SU-DHL-6 (cell line): Measurements from ENCODE around the gene ERLIN1.

Experiments used
- H2AFZ ChIP-seq: fragments of 200-600 bp; sonication (generic); 2 replicates; pipeline ENCODE4 v1.6.1; 2014; ENCODE audit warnings: low read depth, mild to moderate bottlenecking, moderate library complexity, mixed read lengths, antibody characterized with exemption, low read length; ENCODE audit not compliant: severe bottlenecking
- H3F3A ChIP-seq: fragments of 200-600 bp; shearing (Covaris generic); 2 replicates; pipeline ENCODE4 v1.6.0; 2016; ENCODE audit warnings: antibody characterized with exemption, mild to moderate bottlenecking; ENCODE audit not compliant: insufficient read depth
- H3K27ac ChIP-seq: fragments of 200-600 bp; sonication (generic); 2 replicates; pipeline ENCODE4 v1.5.1; 2016; ENCODE audit warnings: low read depth, mild to moderate bottlenecking, low read length, moderate library complexity, mixed read lengths
- H3K27me3 ChIP-seq: fragments of 200-600 bp; sonication (generic), shearing (Covaris generic); 2 replicates; pipeline ENCODE4 v1.6.0; 2014; ENCODE audit warnings: mild to moderate bottlenecking, low read length
- H3K36me3 ChIP-seq: fragments of 200-600 bp; sonication (generic); 2 replicates; pipeline ENCODE4 v1.6.1; 2014; ENCODE audit warnings: mild to moderate bottlenecking, low read length, mixed read lengths
- H3K4me2 ChIP-seq: fragments of 300-600, 200-600 bp; shearing (Covaris generic), sonication (generic); 2 replicates; pipeline ENCODE4 v1.6.0; 2014; ENCODE audit warnings: low read length, low read depth, mild to moderate bottlenecking; ENCODE audit not compliant: poor library complexity, severe bottlenecking
- H3K4me3 ChIP-seq: fragments of 200-600 bp; sonication (generic); 2 replicates; pipeline ENCODE4 v1.5.1; 2014; ENCODE audit warnings: antibody characterized with exemption, low read length, mild to moderate bottlenecking, mixed read lengths; ENCODE audit not compliant: insufficient read depth, poor library complexity, severe bottlenecking
- H3K79me2 ChIP-seq: fragments of 200-600 bp; sonication (generic); 2 replicates; pipeline ENCODE4 v1.6.1; 2014; ENCODE audit warnings: mild to moderate bottlenecking, low read length, moderate library complexity; ENCODE audit not compliant: insufficient read depth
- H3K9ac ChIP-seq: fragments of 200-600 bp; sonication (generic); 2 replicates; pipeline ENCODE4 v1.7.0; 2014; ENCODE audit warnings: mild to moderate bottlenecking, low read length
- H3K9me2 ChIP-seq: fragments of 200-600 bp; sonication (generic); replicated peaks from 2 replicates; pipeline ENCODE4 v1.6.1; 2014; ENCODE audit warnings: low read length; ENCODE audit not compliant: insufficient read depth
- H3K9me3 ChIP-seq: fragments of 200-600 bp; sonication (generic); 2 replicates; pipeline ENCODE4 v1.6.1; 2014; ENCODE audit warnings: low read length, mixed read lengths; ENCODE audit not compliant: insufficient read depth
- H4K20me1 ChIP-seq: fragments of 200-600 bp; sonication (generic); 2 replicates; pipeline ENCODE4 v1.6.1; 2014; ENCODE audit warnings: low read depth, mild to moderate bottlenecking, antibody characterized with exemption, low read length, moderate library complexity, mixed read lengths
- CTCF ChIP-seq: fragments of 200-600 bp; sonication (generic); IDR thresholded peaks from one replicate; pipeline ENCODE4 v1.5.1; 2017; ENCODE audit warnings: antibody characterized with exemption, mild to moderate bottlenecking, low read length, moderate library complexity; ENCODE audit not compliant: insufficient read depth, poor library complexity, severe bottlenecking
- EZH2phosphoT487 ChIP-seq: fragments of 200-600 bp; sonication (generic), shearing (Covaris generic); conservative IDR thresholded peaks from 2 replicates; pipeline ENCODE4 v1.6.1; 2018; ENCODE audit warnings: mild to moderate bottlenecking, antibody characterized with exemption, low read length, moderate library complexity, mixed read lengths

The ERLIN1 gene

GRCh38 chr10:100158044-100158805, 27.6 kb downstream of the ERLIN1 start:
- peaks cover 68% of the 10 kb centered on the region for H3K36me3 ChIP-seq
- H3F3A ChIP-seq = no peaks in the 10 kb centered on the region
- no peak overlapping the region for H3K4me3 ChIP-seq
- H3K4me2 ChIP-seq = no peak overlapping the region
- H3K27ac ChIP-seq = no peak overlapping the region
- no peaks in the 10 kb centered on the region for H3K9me3 ChIP-seq
- H3K27me3 ChIP-seq = no peaks in the 10 kb centered on the region
- peaks cover 23% of the 10 kb centered on the region for H3K79me2 ChIP-seq
- no peak overlapping the region for H3K9ac ChIP-seq
- H3K9me2 ChIP-seq = no peaks in the 10 kb centered on the region
- H2AFZ ChIP-seq = no peak overlapping the region
- no peaks in the 10 kb centered on the region for H4K20me1 ChIP-seq
- TF ChIP-seq CTCF (no peak), EZH2phosphoT487 (no peak)

- no peaks in the 10 kb centered on the region for H3K9me2 ChIP-seq
- TF ChIP-seq CTCF = no peak
- no peak for TF ChIP-seq EZH2phosphoT487
- no peaks in the 10 kb centered on the region for H3K27me3 ChIP-seq
- H3K9me3 ChIP-seq = no peaks in the 10 kb centered on the region
- no peak overlapping the region for H3K4me3 ChIP-seq
- no peaks in the 10 kb centered on the region for H3F3A ChIP-seq
- H3K36me3 ChIP-seq = peaks cover 64% of the 10 kb centered on the region
- H3K4me2 ChIP-seq = no peak overlapping the region
- peaks cover 17% of the 10 kb centered on the region for H3K79me2 ChIP-seq
- H2AFZ ChIP-seq = no peak overlapping the region
- no peak overlapping the region for H3K27ac ChIP-seq
- no peaks in the 10 kb centered on the region for H4K20me1 ChIP-seq
- no peak overlapping the region for H3K9ac ChIP-seq
Observed at GRCh38 chr10:100157156-100157555, 28.7 kb downstream of the ERLIN1 start.

- Histone ChIP-seq H3K4me2 (no peak overlapping the region), H3K4me3 (no peak overlapping the region), H3K9me2 (no peaks in the 10 kb centered on the region), H2AFZ (no peak overlapping the region), H3K9me3 (no peaks in the 10 kb centered on the region), H3K9ac (no peak overlapping the region), H3K27ac (no peak overlapping the region), H4K20me1 (no peaks in the 10 kb centered on the region), H3K36me3 (peaks cover 59% of the 10 kb centered on the region; the same call in 1 of the 2 replicates), H3K79me2 (peaks cover 17% of the 10 kb centered on the region), H3F3A (no peaks in the 10 kb centered on the region), H3K27me3 (no peaks in the 10 kb centered on the region)
- TF ChIP-seq CTCF = no peak
- no peak for TF ChIP-seq EZH2phosphoT487
Observed at GRCh38 chr10:100155936-100156335, 29.9 kb downstream of the ERLIN1 start.
